Measurements from ENCODE around the gene ZNF609.

The ZNF609 gene

GRCh38 chr15:64690008-64690407, 229.6 kb downstream of the ZNF609 start:
- TF ChIP-seq ZNF565 (CRISPR knock-in tag; conservative IDR thresholded peaks at IDR 0.05; ENCODE audit: low read depth) (no peak), ZFP30 (CRISPR knock-in tag; IDR thresholded peaks at IDR 0.05) (no peak), ZC3H10 (CRISPR knock-in tag; IDR thresholded peaks at IDR 0.05) (no peak), SNAI2 (CRISPR knock-in tag; IDR thresholded peaks at IDR 0.05) (no peak), TCF4 (CRISPR knock-in tag; IDR thresholded peaks at IDR 0.05; ENCODE audit: borderline replicate concordance) (no peak), CSDC2 (CRISPR knock-in tag; IDR thresholded peaks at IDR 0.05) (no peak), ESRRG (CRISPR knock-in tag; IDR thresholded peaks at IDR 0.05) (no peak), ISL1 (CRISPR knock-in tag; IDR thresholded peaks at IDR 0.05) (no peak), PATZ1 (CRISPR knock-in tag; IDR thresholded peaks at IDR 0.05; ENCODE audit: borderline replicate concordance) (no peak), ARNTL (CRISPR knock-in tag; IDR thresholded peaks at IDR 0.05; ENCODE audit: borderline replicate concordance, low read depth) (no peak)
- ATAC-seq: no peak

GRCh38 chr15:64690578-64691296, 230.4 kb downstream of the ZNF609 start:
- TF ChIP-seq TSHZ2 (CRISPR knock-in tag; IDR thresholded peaks at IDR 0.05) (no peak), TOX (CRISPR knock-in tag; IDR thresholded peaks at IDR 0.05; ENCODE audit: borderline replicate concordance) (no peak), ZC3H10 (CRISPR knock-in tag; IDR thresholded peaks at IDR 0.05) (no peak), CSDC2 (CRISPR knock-in tag; IDR thresholded peaks at IDR 0.05) (no peak), ZNF8 (CRISPR knock-in tag; IDR thresholded peaks at IDR 0.05) (no peak), OSR1 (CRISPR knock-in tag; IDR thresholded peaks at IDR 0.05) (no peak), ISL1 (CRISPR knock-in tag; IDR thresholded peaks at IDR 0.05) (no peak), RARB (CRISPR knock-in tag; IDR thresholded peaks at IDR 0.05) (no peak), SNAI2 (CRISPR knock-in tag; IDR thresholded peaks at IDR 0.05) (no peak), ESRRG (CRISPR knock-in tag; IDR thresholded peaks at IDR 0.05) (no peak), TCF4 (CRISPR knock-in tag; IDR thresholded peaks at IDR 0.05; ENCODE audit: borderline replicate concordance) (no peak)

GRCh38 chr15:64691896-64692565, 231.7 kb downstream of the ZNF609 start:
- ATAC-seq: no peak
- no peak for TF ChIP-seq ESRRG (CRISPR knock-in tag; IDR thresholded peaks at IDR 0.05)
- TF ChIP-seq TCF4 (CRISPR knock-in tag; IDR thresholded peaks at IDR 0.05; ENCODE audit: borderline replicate concordance): no peak
- TF ChIP-seq ZNF70 (CRISPR knock-in tag; IDR thresholded peaks at IDR 0.05): no peak
- TF ChIP-seq, protein P1, sequence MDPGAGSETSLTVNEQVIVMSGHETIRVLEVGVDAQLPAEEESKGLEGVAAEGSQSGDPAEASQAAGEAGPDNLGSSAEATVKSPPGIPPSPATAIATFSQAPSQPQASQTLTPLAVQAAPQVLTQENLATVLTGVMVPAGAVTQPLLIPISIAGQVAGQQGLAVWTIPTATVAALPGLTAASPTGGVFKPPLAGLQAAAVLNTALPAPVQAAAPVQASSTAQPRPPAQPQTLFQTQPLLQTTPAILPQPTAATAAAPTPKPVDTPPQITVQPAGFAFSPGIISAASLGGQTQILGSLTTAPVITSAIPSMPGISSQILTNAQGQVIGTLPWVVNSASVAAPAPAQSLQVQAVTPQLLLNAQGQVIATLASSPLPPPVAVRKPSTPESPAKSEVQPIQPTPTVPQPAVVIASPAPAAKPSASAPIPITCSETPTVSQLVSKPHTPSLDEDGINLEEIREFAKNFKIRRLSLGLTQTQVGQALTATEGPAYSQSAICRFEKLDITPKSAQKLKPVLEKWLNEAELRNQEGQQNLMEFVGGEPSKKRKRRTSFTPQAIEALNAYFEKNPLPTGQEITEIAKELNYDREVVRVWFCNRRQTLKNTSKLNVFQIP (CRISPR knock-in tag; IDR thresholded peaks at IDR 0.05; ENCODE audit: borderline replicate concordance, low read depth): no peak
- no peak for TF ChIP-seq ISL1 (CRISPR knock-in tag; IDR thresholded peaks at IDR 0.05)
- TF ChIP-seq CSDC2 (CRISPR knock-in tag; IDR thresholded peaks at IDR 0.05): no peak
- TF ChIP-seq OSR1 (CRISPR knock-in tag; IDR thresholded peaks at IDR 0.05): no peak
- TF ChIP-seq CSRNP3 (CRISPR knock-in tag; IDR thresholded peaks at IDR 0.05): no peak
- no peak for TF ChIP-seq SNAI2 (CRISPR knock-in tag; IDR thresholded peaks at IDR 0.05)
- TF ChIP-seq, protein P2, sequence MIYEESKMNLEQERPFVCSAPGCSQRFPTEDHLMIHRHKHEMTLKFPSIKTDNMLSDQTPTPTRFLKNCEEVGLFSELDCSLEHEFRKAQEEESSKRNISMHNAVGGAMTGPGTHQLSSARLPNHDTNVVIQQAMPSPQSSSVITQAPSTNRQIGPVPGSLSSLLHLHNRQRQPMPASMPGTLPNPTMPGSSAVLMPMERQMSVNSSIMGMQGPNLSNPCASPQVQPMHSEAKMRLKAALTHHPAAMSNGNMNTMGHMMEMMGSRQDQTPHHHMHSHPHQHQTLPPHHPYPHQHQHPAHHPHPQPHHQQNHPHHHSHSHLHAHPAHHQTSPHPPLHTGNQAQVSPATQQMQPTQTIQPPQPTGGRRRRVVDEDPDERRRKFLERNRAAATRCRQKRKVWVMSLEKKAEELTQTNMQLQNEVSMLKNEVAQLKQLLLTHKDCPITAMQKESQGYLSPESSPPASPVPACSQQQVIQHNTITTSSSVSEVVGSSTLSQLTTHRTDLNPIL (CRISPR knock-in tag; IDR thresholded peaks at IDR 0.05; ENCODE audit: low read depth): no peak
- no peak for TF ChIP-seq ZC3H10 (CRISPR knock-in tag; IDR thresholded peaks at IDR 0.05)
- TF ChIP-seq PATZ1 (CRISPR knock-in tag; IDR thresholded peaks at IDR 0.05; ENCODE audit: borderline replicate concordance): no peak
- TF ChIP-seq TOX (CRISPR knock-in tag; IDR thresholded peaks at IDR 0.05; ENCODE audit: borderline replicate concordance): no peak

More at GRCh38 chr15:64690578-64691296, 230.4 kb downstream of the ZNF609 start:
- no peak for ATAC-seq

All from SK-N-SH treated with all-trans-retinoic acid at 6 μM for 48 hours (cell line).